MM.1S (cell line): ENCODE data around the gene MOCOS.

Source experiments
- DNase-seq: peaks from one replicate; pipeline ENCODE4 v3.0.0-alpha.2; 2015
- H2AFZ ChIP-seq: fragments of 300-600 bp; sonication (generic); 2 replicates; pipeline ENCODE4 v1.6.0; 2016; ENCODE audit warnings: antibody characterized with exemption, low read length
- H3F3A ChIP-seq: fragments of 300-600 bp; sonication (generic); 2 replicates; pipeline ENCODE4 v1.6.1; 2016; ENCODE audit warnings: mild to moderate bottlenecking, antibody characterized with exemption, low read length, moderate library complexity, mixed read lengths; ENCODE audit not compliant: insufficient read depth
- H3K27ac ChIP-seq: fragments of 300-600 bp; sonication (generic); 2 replicates; pipeline ENCODE4 v1.5.1; 2016; ENCODE audit warnings: mild to moderate bottlenecking, low read length
- H3K27me3 ChIP-seq: fragments of 300-600 bp; sonication (generic); replicated peaks from 2 replicates; pipeline ENCODE4 v1.6.0; 2016; ENCODE audit warnings: low read length; ENCODE audit not compliant: insufficient read depth
- H3K36me3 ChIP-seq: fragments of 300-600 bp; sonication (generic); replicated peaks from 2 replicates; pipeline ENCODE4 v1.6.1; 2016; ENCODE audit warnings: mild to moderate bottlenecking, low read length, mixed read lengths; ENCODE audit not compliant: insufficient read depth
- H3K4me1 ChIP-seq: fragments of 300-600 bp; sonication (generic); 2 replicates; pipeline ENCODE4 v1.6.1; 2016; ENCODE audit warnings: low read length, mixed read lengths
- H3K4me2 ChIP-seq: fragments of 300-600 bp; sonication (generic); 2 replicates; pipeline ENCODE4 v1.6.0; 2016; ENCODE audit warnings: low read depth, low read length
- H3K4me3 ChIP-seq: fragments of 300-600 bp; sonication (generic); 2 replicates; pipeline ENCODE4 v1.5.1; 2016; ENCODE audit warnings: low read length, mixed read lengths
- H3K79me2 ChIP-seq: fragments of 300-600 bp; sonication (generic); 2 replicates; pipeline ENCODE4 v1.6.1; 2016; ENCODE audit warnings: mixed run types, low read length, mixed read lengths
- H3K9ac ChIP-seq: fragments of 300-600 bp; sonication (generic); 2 replicates; pipeline ENCODE4 v1.6.1; 2016; ENCODE audit warnings: low read length, mixed read lengths
- H3K9me2 ChIP-seq: fragments of 300-600 bp; sonication (generic); replicated peaks from 2 replicates; pipeline ENCODE4 v1.6.1; 2016; ENCODE audit warnings: mild to moderate bottlenecking, low read length, mixed read lengths; ENCODE audit not compliant: insufficient read depth
- H3K9me3 ChIP-seq: fragments of 300-600 bp; sonication (generic); replicated peaks from 2 replicates; pipeline ENCODE4 v1.6.1; 2016; ENCODE audit warnings: mild to moderate bottlenecking, low read length, mixed read lengths; ENCODE audit not compliant: insufficient read depth
- H4K20me1 ChIP-seq: fragments of 300-600 bp; sonication (generic); 2 replicates; pipeline ENCODE4 v1.6.1; 2016; ENCODE audit warnings: mild to moderate bottlenecking, low read length, moderate library complexity, mixed read lengths; ENCODE audit not compliant: insufficient read depth
- EZH2 ChIP-seq: fragments of 300-600 bp; sonication (generic); optimal IDR thresholded peaks from 2 replicates; pipeline ENCODE3; 2017; ENCODE audit warnings: low read depth, mild to moderate bottlenecking, antibody characterized with exemption, low read length, mixed read lengths
- EZH2phosphoT487 ChIP-seq: fragments of 300-600 bp; sonication (generic); IDR thresholded peaks from 2 replicates; pipeline ENCODE4 v1.6.1; 2018; ENCODE audit warnings: antibody characterized with exemption, low read length
- TF ChIP-seq, protein P1 (sequence below): fragments of 300-600 bp; sonication (generic); IDR thresholded peaks from 2 replicates; pipeline ENCODE4 v1.5.1; 2016; ENCODE audit warnings: antibody characterized with exemption, low read length, mixed read lengths

Gene MOCOS, protein sequence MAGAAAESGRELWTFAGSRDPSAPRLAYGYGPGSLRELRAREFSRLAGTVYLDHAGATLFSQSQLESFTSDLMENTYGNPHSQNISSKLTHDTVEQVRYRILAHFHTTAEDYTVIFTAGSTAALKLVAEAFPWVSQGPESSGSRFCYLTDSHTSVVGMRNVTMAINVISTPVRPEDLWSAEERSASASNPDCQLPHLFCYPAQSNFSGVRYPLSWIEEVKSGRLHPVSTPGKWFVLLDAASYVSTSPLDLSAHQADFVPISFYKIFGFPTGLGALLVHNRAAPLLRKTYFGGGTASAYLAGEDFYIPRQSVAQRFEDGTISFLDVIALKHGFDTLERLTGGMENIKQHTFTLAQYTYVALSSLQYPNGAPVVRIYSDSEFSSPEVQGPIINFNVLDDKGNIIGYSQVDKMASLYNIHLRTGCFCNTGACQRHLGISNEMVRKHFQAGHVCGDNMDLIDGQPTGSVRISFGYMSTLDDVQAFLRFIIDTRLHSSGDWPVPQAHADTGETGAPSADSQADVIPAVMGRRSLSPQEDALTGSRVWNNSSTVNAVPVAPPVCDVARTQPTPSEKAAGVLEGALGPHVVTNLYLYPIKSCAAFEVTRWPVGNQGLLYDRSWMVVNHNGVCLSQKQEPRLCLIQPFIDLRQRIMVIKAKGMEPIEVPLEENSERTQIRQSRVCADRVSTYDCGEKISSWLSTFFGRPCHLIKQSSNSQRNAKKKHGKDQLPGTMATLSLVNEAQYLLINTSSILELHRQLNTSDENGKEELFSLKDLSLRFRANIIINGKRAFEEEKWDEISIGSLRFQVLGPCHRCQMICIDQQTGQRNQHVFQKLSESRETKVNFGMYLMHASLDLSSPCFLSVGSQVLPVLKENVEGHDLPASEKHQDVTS

DNA sequence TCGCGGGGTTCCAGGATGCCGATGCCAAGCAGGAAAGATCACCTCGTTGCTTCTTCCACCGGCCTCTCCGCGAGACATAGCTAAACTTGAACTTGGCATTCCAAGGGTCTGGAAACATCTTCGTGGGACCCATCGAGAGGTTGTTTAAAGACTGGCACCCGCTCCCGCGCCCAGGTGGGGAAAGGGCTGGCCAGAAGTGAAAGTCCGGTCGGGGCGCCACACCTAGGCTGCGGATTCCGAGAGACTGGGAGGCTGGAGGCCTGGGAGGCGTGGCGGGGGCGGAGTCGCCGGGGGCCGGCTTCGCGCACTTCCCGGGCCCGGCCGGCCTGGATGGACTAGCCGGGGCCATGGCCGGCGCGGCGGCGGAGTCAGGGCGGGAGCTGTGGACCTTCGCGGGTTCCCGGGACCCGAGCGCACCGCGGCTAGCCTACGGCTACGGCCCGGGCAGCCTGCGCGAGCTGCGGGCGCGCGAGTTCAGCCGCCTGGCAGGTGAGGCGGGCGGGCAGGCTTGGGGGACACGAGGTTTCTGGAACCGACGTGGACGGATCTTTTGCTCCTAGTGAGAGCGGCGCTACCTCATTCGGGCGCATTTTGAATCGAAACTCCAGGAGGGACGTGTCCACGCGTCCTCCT lies at the start of gene MOCOS:
Gene MOCOS, plus strand, starts transcription at position 305 of the 633 bp plus-strand sequence. Its CDS starts 43 bp downstream, at position 348.
- Histone ChIP-seq H3K9ac (peak within 1 kb of the TSS; percentile 37; the same call in 1 of the 2 replicates), H4K20me1 (peaks cover 2% of the 10 kb centered on the region; the same call in 1 of the 2 replicates), H3K4me1 (no peaks in the 10 kb centered on the region), H3K9me3 (no peaks in the 10 kb centered on the region), H3K36me3 (no peaks in the 10 kb centered on the region), H3K4me2 (peak within 1 kb of the TSS; percentile 95), H2AFZ (peak within 1 kb of the TSS; percentile 81), H3F3A (no peaks in the 10 kb centered on the region), H3K4me3 (peak within 1 kb of the TSS; percentile 64), H3K79me2 (no peaks in the 10 kb centered on the region), H3K27me3 (peaks cover 4% of the 10 kb centered on the region; the same call in 1 of the 2 replicates), H3K9me2 (no peaks in the 10 kb centered on the region), H3K27ac (no peak within 1 kb of the TSS)
- DNase-seq: peak; percentile 44
- TF ChIP-seq EZH2phosphoT487 (no peak), EZH2 (no peak)
- TF ChIP-seq, protein P1, sequence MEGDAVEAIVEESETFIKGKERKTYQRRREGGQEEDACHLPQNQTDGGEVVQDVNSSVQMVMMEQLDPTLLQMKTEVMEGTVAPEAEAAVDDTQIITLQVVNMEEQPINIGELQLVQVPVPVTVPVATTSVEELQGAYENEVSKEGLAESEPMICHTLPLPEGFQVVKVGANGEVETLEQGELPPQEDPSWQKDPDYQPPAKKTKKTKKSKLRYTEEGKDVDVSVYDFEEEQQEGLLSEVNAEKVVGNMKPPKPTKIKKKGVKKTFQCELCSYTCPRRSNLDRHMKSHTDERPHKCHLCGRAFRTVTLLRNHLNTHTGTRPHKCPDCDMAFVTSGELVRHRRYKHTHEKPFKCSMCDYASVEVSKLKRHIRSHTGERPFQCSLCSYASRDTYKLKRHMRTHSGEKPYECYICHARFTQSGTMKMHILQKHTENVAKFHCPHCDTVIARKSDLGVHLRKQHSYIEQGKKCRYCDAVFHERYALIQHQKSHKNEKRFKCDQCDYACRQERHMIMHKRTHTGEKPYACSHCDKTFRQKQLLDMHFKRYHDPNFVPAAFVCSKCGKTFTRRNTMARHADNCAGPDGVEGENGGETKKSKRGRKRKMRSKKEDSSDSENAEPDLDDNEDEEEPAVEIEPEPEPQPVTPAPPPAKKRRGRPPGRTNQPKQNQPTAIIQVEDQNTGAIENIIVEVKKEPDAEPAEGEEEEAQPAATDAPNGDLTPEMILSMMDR: no peak

DNA sequence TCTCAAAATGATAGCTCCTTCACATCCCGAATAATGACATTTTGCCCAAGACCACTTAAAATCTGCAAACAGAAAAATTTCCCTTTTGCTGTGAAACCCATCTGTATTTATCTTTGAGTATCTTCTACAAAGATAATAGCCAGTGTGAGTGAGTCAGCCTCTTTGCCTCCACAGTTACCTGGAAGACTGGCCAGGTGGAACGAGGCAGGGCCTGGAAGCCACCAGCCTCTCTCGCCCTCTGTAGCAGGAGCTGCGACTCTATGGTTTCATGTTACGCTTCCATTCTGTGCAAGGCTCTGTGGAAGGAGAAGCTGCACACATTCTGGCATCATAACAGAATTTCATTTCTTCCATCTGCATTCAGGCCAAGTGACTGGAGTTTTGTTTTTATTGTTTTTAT lies 48.1 kb upstream of the MOCOS start:
- H3K79me2 ChIP-seq: peaks cover 19% of the 10 kb centered on the region
- H3K4me2 ChIP-seq: no peak overlapping the region
- no peak overlapping the region for H3K4me3 ChIP-seq
- no peaks in the 10 kb centered on the region for H3K4me1 ChIP-seq
- H3K9me3 ChIP-seq: no peaks in the 10 kb centered on the region
- H3F3A ChIP-seq: no peaks in the 10 kb centered on the region
- H3K36me3 ChIP-seq: peaks cover 6% of the 10 kb centered on the region; the same call in 1 of the 2 replicates
- no peak overlapping the region for H3K9ac ChIP-seq
- no peak overlapping the region for H3K27ac ChIP-seq
- no peaks in the 10 kb centered on the region for H4K20me1 ChIP-seq
- H2AFZ ChIP-seq: no peak overlapping the region
- no peak for DNase-seq
- TF ChIP-seq EZH2phosphoT487 (no peak), EZH2 (no peak)
- TF ChIP-seq, protein P1: no peak
- H3K27me3 ChIP-seq: no peaks in the 10 kb centered on the region
- no peaks in the 10 kb centered on the region for H3K9me2 ChIP-seq

DNA sequence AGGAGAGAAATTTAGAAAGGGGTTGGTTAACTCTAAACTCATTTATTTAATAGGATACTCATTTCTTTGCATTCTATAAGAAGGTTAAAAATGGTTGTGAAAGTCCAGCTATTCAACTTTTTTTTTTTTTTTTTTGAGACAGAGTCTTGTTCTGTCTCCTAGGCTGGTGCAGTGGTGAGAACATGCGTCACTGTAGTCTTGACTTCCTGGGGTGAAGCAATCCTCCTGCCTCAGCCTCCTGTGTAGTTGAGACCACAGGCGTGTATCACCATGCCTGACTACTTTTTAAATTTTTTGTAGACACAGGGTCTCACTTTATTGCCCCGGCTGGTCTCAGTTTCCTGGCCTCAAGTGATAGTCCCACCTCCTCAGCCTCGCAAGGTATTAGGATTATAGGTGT lies 45.7 kb upstream of the MOCOS start:
- no peak for DNase-seq
- Histone ChIP-seq H3K4me2 (no peak overlapping the region), H3K36me3 (peaks cover 17% of the 10 kb centered on the region; the same call in 1 of the 2 replicates), H3K9me2 (no peaks in the 10 kb centered on the region), H3K9ac (no peak overlapping the region), H3K27me3 (no peaks in the 10 kb centered on the region), H2AFZ (no peak overlapping the region), H3F3A (no peaks in the 10 kb centered on the region), H3K9me3 (no peaks in the 10 kb centered on the region), H3K4me3 (no peak overlapping the region), H3K79me2 (peaks cover 6% of the 10 kb centered on the region; the same call in 1 of the 2 replicates), H3K27ac (no peak overlapping the region), H4K20me1 (no peaks in the 10 kb centered on the region), H3K4me1 (no peaks in the 10 kb centered on the region)
- TF ChIP-seq, protein P1: no peak
- TF ChIP-seq EZH2 (no peak), EZH2phosphoT487 (no peak)
